Common myeloid progenitor, CD34-positive (primary cell): ENCODE data around the gene LNX1.
A peak's percentile ranks its signal among the peaks of the same experiment; 100 is the strongest.

ENCODE experiments used
- CTCF ChIA-PET: fragments of 350-600 bp; sonication (Branson Sonifier 250); formaldehyde crosslinking; loops from one replicate; lab custom pipeline; 2021; ENCODE audit warnings: antibody characterized with exemption; lab: Charles Lee
- POLR2A ChIA-PET: fragments of 350-600 bp; sonication (Branson Sonifier 250); formaldehyde crosslinking; loops from one replicate; lab custom pipeline; 2021; ENCODE audit warnings: antibody characterized with exemption; lab: Charles Lee
- DNase-seq, 3 donors: peaks; one replicate each; pipeline versions ENCODE4 v3.0.0 to v3.0.0-alpha.2; 2013
- H3K27ac ChIP-seq, 2 experiments: 1 replicate in 1 of 2; 2 replicates in 1 of 2; pipeline ENCODE4 v1.7.0; 2013; ENCODE audit warnings: inconsistent platforms in 2 of 2, low read length in 2 of 2, mild to moderate bottlenecking in 2 of 2, low read depth in 1 of 2, moderate library complexity in 1 of 2; ENCODE audit not compliant: severe bottlenecking in 2 of 2, insufficient read depth in 1 of 2, poor library complexity in 1 of 2
- H3K27me3 ChIP-seq, 5 experiments: replicated peaks in 2 of 5; 1 replicate in 3 of 5; 2 replicates in 2 of 5; pipeline versions ENCODE4 v1.6.1 to v1.7.0; 2013; ENCODE audit warnings: low read length in 4 of 5, mild to moderate bottlenecking in 2 of 5, moderate library complexity in 2 of 5, inconsistent platforms in 1 of 5; ENCODE audit not compliant: insufficient read depth in 5 of 5, control insufficient read depth in 4 of 5
- H3K36me3 ChIP-seq, 4 experiments: 1 replicate in 2 of 4; 2 replicates in 2 of 4; pipeline versions ENCODE4 v1.6.1 to v1.7.0; 2013; ENCODE audit warnings: low read length in 3 of 4, control low read depth in 1 of 4, mild to moderate bottlenecking in 1 of 4; ENCODE audit not compliant: control insufficient read depth in 4 of 4, insufficient read depth in 4 of 4
- H3K4me1 ChIP-seq, 4 experiments: 1 replicate in 3 of 4; 2 replicates in 1 of 4; pipeline versions ENCODE4 v1.6.1 to v1.7.1; 2013; ENCODE audit warnings: low read length in 3 of 4, mild to moderate bottlenecking in 3 of 4, control low read depth in 1 of 4, inconsistent platforms in 1 of 4, moderate library complexity in 1 of 4; ENCODE audit not compliant: control insufficient read depth in 4 of 4, insufficient read depth in 4 of 4; ENCODE audit errors: control extremely low read depth in 1 of 4
- H3K4me3 ChIP-seq, 7 experiments: 1 replicate in 4 of 7; 2 replicates in 3 of 7; pipeline versions ENCODE4 v1.5.1 to v1.7.0; 2013; ENCODE audit warnings: mild to moderate bottlenecking in 7 of 7, low read length in 6 of 7, moderate library complexity in 6 of 7, inconsistent platforms in 2 of 7, low read depth in 2 of 7, control low read depth in 1 of 7; ENCODE audit not compliant: insufficient read depth in 4 of 7, control insufficient read depth in 1 of 7; ENCODE audit errors: extremely low read depth in 1 of 7
- H3K9me3 ChIP-seq, 5 experiments: 1 replicate in 4 of 5; 2 replicates in 1 of 5; pipeline versions ENCODE4 v1.6.1 to v1.7.1; 2013; ENCODE audit warnings: low read length in 4 of 5, mild to moderate bottlenecking in 2 of 5, inconsistent platforms in 1 of 5, low read depth in 1 of 5, moderate library complexity in 1 of 5; ENCODE audit not compliant: control insufficient read depth in 4 of 5, insufficient read depth in 2 of 5; ENCODE audit errors: control extremely low read depth in 1 of 5
- WGBS: methylation state at CpG from one replicate; pipeline ENCODE4 v1.1.5; 2013; ENCODE audit not compliant: insufficient coverage; 5-methylcytosine and 5-hydroxymethylcytosine counted together

LNX1 gene

DNA sequence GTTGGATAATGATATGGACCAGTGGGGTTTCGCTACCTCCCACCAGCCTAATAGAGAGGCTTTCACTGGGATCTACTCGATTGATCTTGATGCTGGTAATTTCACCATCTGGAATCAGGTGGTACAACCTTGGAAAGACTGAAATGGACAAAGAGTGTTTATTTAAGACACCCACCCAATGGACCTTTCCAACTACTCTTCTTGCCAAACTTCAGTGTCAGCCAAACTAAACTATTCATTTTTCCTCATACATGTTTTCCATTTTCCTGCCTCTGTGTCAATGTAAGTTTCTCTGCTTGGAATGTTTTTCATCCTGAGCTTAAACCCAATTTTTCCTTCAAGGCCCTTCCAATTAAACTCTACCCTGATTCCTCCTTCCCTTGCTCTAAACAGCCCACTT is 92.6 kb downstream of the LNX1 start:
- ChIA-PET CTCF (no interaction called here), POLR2A (no interaction called here)

DNA sequence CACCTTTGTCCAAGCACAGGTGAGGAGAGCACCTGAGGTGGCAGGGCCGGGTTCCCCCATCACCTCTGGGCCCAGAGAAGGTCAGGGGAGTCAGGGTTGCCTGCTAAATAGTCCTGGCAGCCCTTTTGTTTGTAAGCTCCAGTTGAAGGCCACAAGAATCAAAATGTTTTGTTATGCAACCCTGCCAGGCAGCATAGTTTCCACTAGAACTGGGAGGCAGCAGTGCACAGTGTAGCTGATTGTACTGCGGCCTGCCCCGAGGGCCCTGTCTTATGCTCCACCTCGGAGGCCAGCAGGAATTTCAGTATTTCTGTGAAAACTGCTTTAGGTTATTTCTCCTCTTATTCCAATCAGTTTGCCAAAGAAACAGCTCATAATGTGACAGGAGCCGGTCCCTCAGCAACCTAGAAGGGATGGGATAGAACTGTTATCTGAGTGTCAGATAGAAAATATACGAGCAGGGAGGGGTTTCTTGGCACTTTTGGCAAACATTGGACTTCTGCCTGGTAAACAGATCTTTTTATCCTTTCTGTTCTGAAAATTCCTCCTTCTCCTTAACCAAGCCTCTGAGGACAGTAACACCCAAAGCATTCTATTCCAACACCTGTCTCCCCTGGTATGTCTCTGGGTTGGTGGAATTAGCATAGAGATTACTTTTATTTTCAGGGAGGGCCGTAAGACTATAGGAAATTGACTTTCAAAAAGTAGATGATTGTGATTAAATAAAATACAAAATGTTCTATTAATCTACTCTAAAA is 93.6 kb downstream of the LNX1 start:
- H3K27ac ChIP-seq = no peak overlapping the region
- H3K27me3 ChIP-seq = no peaks in the 10 kb centered on the region
- WGBS = 100% methylated on average over 3 of the region's 7 CpGs
- no peak overlapping the region for H3K4me3 ChIP-seq
- DNase-seq = no peak
- H3K36me3 ChIP-seq = no peaks in the 10 kb centered on the region
- CTCF ChIA-PET = interaction anchor here (1.1 kb wide), 1 partner anchor 10 kb away, joined by 4 read pairs; no protein-coding TSS in a partner anchor
- POLR2A ChIA-PET = no interaction called here
- H3K9me3 ChIP-seq = no peaks in the 10 kb centered on the region
- H3K4me1 ChIP-seq = no peaks in the 10 kb centered on the region

More for the DNA sequence above, 92.6 kb downstream of the LNX1 start:
- Histone ChIP-seq H3K27me3 (no peaks in the 10 kb centered on the region), H3K9me3 (no peaks in the 10 kb centered on the region), H3K36me3 (no peaks in the 10 kb centered on the region), H3K4me1 (no peaks in the 10 kb centered on the region), H3K4me3 (no peak overlapping the region), H3K27ac (no peak overlapping the region)
- DNase-seq = no peak
- no CpG with 5 or more reads among the region's 2 CpGs for WGBS

DNA sequence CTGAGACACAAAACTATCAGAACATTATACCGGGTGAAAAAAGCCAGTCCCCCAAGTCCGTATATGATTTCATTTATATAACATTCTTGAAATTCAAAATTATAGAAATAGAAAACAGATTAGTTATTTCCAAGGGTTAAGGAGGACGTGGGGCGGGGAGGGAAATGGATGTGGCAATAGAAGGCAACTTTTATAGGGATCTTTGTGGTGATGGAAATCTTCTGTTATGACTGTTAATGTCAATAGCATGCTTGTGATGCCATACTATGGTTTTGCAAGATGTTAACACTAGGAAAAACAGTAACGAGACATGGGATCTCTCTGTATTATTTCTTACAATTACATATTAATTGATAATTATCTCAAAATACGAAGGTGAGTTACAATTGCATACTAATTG is 96.4 kb downstream of the LNX1 start:
- WGBS = no CpG with 5 or more reads among the region's 6 CpGs
- no peak overlapping the region for H3K27ac ChIP-seq
- H3K4me1 ChIP-seq = no peaks in the 10 kb centered on the region
- no peaks in the 10 kb centered on the region for H3K9me3 ChIP-seq
- H3K36me3 ChIP-seq = no peaks in the 10 kb centered on the region
- H3K4me3 ChIP-seq = no peak overlapping the region
- POLR2A ChIA-PET = no interaction called here
- no peak for DNase-seq
- CTCF ChIA-PET = interaction anchor here (1.4 kb wide), 1 partner anchor 9 kb away, joined by 4 read pairs; no protein-coding TSS in a partner anchor
- H3K27me3 ChIP-seq = no peaks in the 10 kb centered on the region

DNA sequence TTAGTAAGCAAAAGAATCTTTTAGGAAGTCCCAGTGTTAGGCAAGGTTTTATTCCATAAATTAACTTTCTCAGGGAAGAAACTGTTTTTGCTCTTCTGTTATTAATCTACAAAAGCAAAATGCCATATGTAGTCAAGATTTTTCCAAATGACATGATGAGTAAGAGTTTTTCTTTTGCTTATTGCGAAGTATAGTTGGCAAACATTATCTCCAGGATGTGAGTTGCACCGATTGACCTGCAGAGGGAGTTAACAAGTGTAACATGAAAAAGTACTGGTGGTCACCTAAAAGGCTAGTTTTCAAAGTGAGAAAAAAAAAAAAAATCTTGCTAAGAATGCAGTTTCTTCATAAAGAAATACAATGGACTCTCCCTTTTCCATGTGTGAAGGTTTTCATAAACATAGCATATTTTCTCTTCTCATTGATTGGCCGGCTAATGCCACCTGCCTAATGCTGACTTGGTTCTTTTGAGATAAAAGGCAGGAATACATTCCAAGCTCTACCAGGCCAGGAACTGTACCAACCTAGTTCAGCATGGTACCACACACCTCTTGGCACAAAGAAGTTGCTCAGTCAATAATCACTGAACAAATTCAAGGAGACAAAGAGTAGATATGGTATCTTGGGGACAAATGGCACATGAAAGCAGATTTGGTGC is 100.2 kb downstream of the LNX1 start:
- Histone ChIP-seq H3K4me3 (no peak overlapping the region), H3K9me3 (no peaks in the 10 kb centered on the region), H3K36me3 (no peaks in the 10 kb centered on the region), H3K27me3 (no peaks in the 10 kb centered on the region), H3K27ac (no peak overlapping the region), H3K4me1 (no peaks in the 10 kb centered on the region)
- ChIA-PET POLR2A (no interaction called here), CTCF (interaction anchor here (0.7 to 1.6 kb wide), 5 partner anchors 11 to 743 kb away, joined by 3 to 7 read pairs (median 4); no protein-coding TSS in a partner anchor)
- WGBS = 80% methylated on average over 2 of the region's 3 CpGs
- DNase-seq = peak; percentile 42 to 70 (median 65)

DNA sequence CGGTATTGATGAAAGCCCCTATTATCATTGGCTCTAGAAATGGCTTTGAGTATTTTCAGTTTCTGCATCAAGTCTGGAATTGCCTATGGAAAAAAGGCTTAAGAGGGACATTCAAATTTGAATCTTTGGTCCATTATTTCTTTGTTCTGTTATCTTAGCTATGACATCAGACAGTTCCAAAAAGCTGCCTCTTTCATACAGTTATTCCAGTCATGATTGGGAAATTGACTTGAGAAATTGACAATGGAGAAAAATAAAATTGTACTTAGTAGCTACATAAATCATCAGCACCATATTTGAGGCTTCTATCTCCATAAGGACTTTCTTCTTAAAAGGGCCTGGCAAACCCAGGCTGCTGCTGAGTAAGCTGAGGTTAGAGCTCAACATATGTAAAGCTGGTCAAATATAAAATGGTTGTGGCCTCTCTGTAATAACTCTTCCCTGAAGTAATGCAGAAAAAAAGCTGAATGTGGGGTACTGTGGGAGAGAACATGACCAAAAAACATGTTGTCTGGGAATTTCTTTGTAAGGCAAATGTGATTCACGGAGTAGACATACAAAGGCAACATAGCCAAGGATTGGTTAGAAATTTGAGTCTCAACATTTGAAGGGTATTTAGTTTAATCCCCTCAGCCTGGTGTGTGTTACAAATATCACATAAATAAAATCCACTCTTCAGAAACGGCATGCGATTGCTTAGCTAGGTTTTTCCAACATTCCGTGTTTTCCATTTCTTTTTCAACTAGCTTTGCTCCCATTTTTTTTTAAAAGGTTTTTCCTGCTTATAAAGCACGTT is 100.9 kb downstream of the LNX1 start:
- Histone ChIP-seq H3K27ac (no peak overlapping the region), H3K27me3 (no peaks in the 10 kb centered on the region), H3K36me3 (no peaks in the 10 kb centered on the region), H3K4me3 (no peak overlapping the region), H3K9me3 (no peaks in the 10 kb centered on the region), H3K4me1 (no peaks in the 10 kb centered on the region)
- CTCF ChIA-PET = interaction anchor here (0.6 to 1.5 kb wide), 8 partner anchors 10 to 744 kb away, joined by 3 to 7 read pairs (median 3); no protein-coding TSS in a partner anchor
- WGBS = 75% methylated on average over 3 of the region's 6 CpGs
- POLR2A ChIA-PET = no interaction called here
- DNase-seq = no peak

DNA sequence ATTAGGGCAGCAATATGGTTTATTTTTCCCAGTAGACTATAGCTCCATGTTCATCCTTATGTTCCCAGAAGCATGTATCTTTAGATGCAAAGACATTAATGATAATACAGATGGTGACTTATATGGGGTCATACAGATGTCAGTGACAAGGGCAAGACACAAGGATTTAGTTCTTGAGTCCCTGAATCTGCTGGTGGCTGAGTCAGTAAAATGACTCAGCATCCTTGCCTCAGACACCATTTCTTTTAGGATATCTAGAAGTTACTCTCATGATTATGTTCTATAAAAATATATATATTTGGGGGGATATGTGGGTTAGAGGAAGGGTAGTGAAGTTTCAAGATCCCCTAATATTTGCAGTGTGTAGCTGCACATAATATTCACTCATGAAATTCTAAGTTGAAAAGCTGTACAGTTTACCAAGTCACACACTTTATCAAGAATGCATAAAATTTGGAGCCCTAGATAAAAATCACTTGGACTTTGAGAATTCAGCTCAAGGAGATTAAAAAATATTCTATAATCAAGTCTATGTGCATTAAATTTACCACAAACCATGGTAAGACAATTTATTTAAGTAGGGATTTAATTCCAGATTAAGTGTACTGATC is 101.9 kb downstream of the LNX1 start:
- H3K27me3 ChIP-seq = no peaks in the 10 kb centered on the region
- no peak overlapping the region for H3K27ac ChIP-seq
- ChIA-PET CTCF (interaction anchor here (0.7 to 1.5 kb wide), 4 partner anchors 9 to 745 kb away, joined by 3 to 7 read pairs (median 4); no protein-coding TSS in a partner anchor), POLR2A (no interaction called here)
- H3K4me3 ChIP-seq = no peak overlapping the region
- DNase-seq = peak; percentile 4 to 55 (median 44)
- H3K4me1 ChIP-seq = no peaks in the 10 kb centered on the region
- no peaks in the 10 kb centered on the region for H3K9me3 ChIP-seq
- H3K36me3 ChIP-seq = no peaks in the 10 kb centered on the region
